H9 (cell line): ENCODE data around the gene ZNF800. TPM values are rescaled to one million over a fixed set of nuclear protein-coding genes. Genes with fewer than 3 reads are reported as not detected.

ENCODE experiments used
- DNase-seq: peaks from one replicate; pipeline ENCODE4 v3.0.0-alpha.2; 2017
- H2AFZ ChIP-seq: one replicate; pipeline ENCODE4 v1.6.1; 2013; ENCODE audit warnings: mild to moderate bottlenecking, low read length, control low read depth, moderate library complexity
- H2AK5ac ChIP-seq: 2 replicates; pipeline ENCODE4 v1.6.1; 2013; ENCODE audit warnings: low read length, control low read depth, mixed read lengths; ENCODE audit not compliant: insufficient read length
- H2BK120ac ChIP-seq: one replicate; pipeline ENCODE4 v1.6.1; 2013; ENCODE audit warnings: low read depth, mild to moderate bottlenecking, low read length, control low read depth, inconsistent platforms; ENCODE audit not compliant: poor library complexity, severe bottlenecking
- H2BK12ac ChIP-seq: 2 replicates; pipeline ENCODE4 v1.6.1; 2013; ENCODE audit warnings: low read length, control low read depth, mixed read lengths, low read depth; ENCODE audit not compliant: insufficient read length
- H2BK15ac ChIP-seq: 2 replicates; pipeline ENCODE4 v1.6.1; 2013; ENCODE audit warnings: low read depth, low read length, control low read depth
- H2BK20ac ChIP-seq: one replicate; pipeline ENCODE4 v1.6.1; 2013; ENCODE audit warnings: low read depth, mild to moderate bottlenecking, low read length, control low read depth, inconsistent platforms; ENCODE audit not compliant: poor library complexity, severe bottlenecking
- H2BK5ac ChIP-seq: 2 replicates; pipeline ENCODE4 v1.6.1; 2013; ENCODE audit warnings: low read length, control low read depth, mixed read lengths; ENCODE audit not compliant: insufficient read length
- H3K14ac ChIP-seq: 2 replicates; pipeline ENCODE4 v1.6.1; 2013; ENCODE audit warnings: low read length, control low read depth; ENCODE audit not compliant: insufficient read depth
- H3K18ac ChIP-seq: 2 replicates; pipeline ENCODE4 v1.6.1; 2013; ENCODE audit warnings: low read depth, mild to moderate bottlenecking, mixed read lengths, low read length, control low read depth; ENCODE audit not compliant: insufficient read length
- H3K23ac ChIP-seq: 2 replicates; pipeline ENCODE4 v1.6.1; 2013; ENCODE audit warnings: low read length, control low read depth, mixed read lengths, low read depth; ENCODE audit not compliant: insufficient read length
- H3K23me2 ChIP-seq: 2 replicates; pipeline ENCODE4 v1.6.1; 2013; ENCODE audit warnings: low read depth, mild to moderate bottlenecking, mixed read lengths, low read length, control low read depth; ENCODE audit not compliant: insufficient read length, poor library complexity, severe bottlenecking
- H3K27ac ChIP-seq: 2 replicates; pipeline ENCODE4 v1.5.1; 2013; ENCODE audit warnings: low read length, control low read depth, mixed read lengths, low read depth; ENCODE audit not compliant: insufficient read length
- H3K27me3 ChIP-seq: 2 replicates; pipeline ENCODE4 v1.6.1; 2013; ENCODE audit warnings: low read length, control low read depth, inconsistent platforms; ENCODE audit not compliant: insufficient read depth
- H3K4ac ChIP-seq: 2 replicates; pipeline ENCODE4 v1.6.1; 2013; ENCODE audit warnings: low read depth, mild to moderate bottlenecking, control low read depth, inconsistent platforms, low read length, moderate library complexity
- H3K4me1 ChIP-seq: 2 replicates; pipeline ENCODE4 v1.6.1; 2013; ENCODE audit warnings: low read length, control low read depth, inconsistent platforms; ENCODE audit not compliant: insufficient read depth
- H3K4me2 ChIP-seq: 2 replicates; pipeline ENCODE4 v1.6.1; 2013; ENCODE audit warnings: low read length, control low read depth, mixed read lengths; ENCODE audit not compliant: insufficient read length, insufficient read depth
- H3K56ac ChIP-seq: 2 replicates; pipeline ENCODE4 v1.6.1; 2013; ENCODE audit warnings: low read depth, mild to moderate bottlenecking, mixed read lengths, low read length, control low read depth; ENCODE audit not compliant: insufficient read length
- H3K79me1 ChIP-seq: 2 replicates; pipeline ENCODE4 v1.6.1; 2013; ENCODE audit warnings: low read depth, mild to moderate bottlenecking, moderate library complexity, low read length, control low read depth, inconsistent platforms; ENCODE audit not compliant: insufficient read depth, poor library complexity, severe bottlenecking
- H3K79me2 ChIP-seq: 2 replicates; pipeline ENCODE4 v1.6.1; 2013; ENCODE audit warnings: low read length, control low read depth, inconsistent platforms; ENCODE audit not compliant: insufficient read depth
- H3K9ac ChIP-seq: 2 replicates; pipeline ENCODE4 v1.6.1; 2013; ENCODE audit warnings: low read length, control low read depth, mixed read lengths; ENCODE audit not compliant: insufficient read length; ENCODE audit errors: extremely low read depth
- H3K9me3 ChIP-seq: one replicate; pipeline ENCODE4 v1.6.1; 2013; ENCODE audit warnings: low read depth, low read length, inconsistent platforms; ENCODE audit not compliant: control insufficient read depth
- H3T11ph ChIP-seq: one replicate; pipeline ENCODE4 v1.6.1; 2013; ENCODE audit warnings: mild to moderate bottlenecking, low read length, control low read depth, inconsistent platforms
- H4K20me1 ChIP-seq: one replicate; pipeline ENCODE4 v1.6.1; 2013; ENCODE audit not compliant: control insufficient read depth, insufficient read length, insufficient read depth
- H4K5ac ChIP-seq: 2 replicates; pipeline ENCODE4 v1.6.1; 2013; ENCODE audit warnings: low read depth, mild to moderate bottlenecking, mixed read lengths, low read length, control low read depth; ENCODE audit not compliant: insufficient read length
- H4K8ac ChIP-seq: replicated peaks from 2 replicates; pipeline ENCODE4 v1.6.1; 2013; ENCODE audit warnings: low read length, control low read depth, mixed read lengths, low read depth; ENCODE audit not compliant: insufficient read length
- H4K91ac ChIP-seq: 2 replicates; pipeline ENCODE4 v1.6.1; 2013; ENCODE audit warnings: low read depth, mild to moderate bottlenecking, moderate library complexity, mixed read lengths, low read length, control low read depth; ENCODE audit not compliant: insufficient read length
- H3K27ac Mint-ChIP-seq, 3 experiments: 2 replicates in 2 of 3; 3 replicates in 1 of 3; pipeline ENCODE4 v1.8.0; 2020 to 2021; ENCODE audit warnings: mixed read lengths in 3 of 3, mild to moderate bottlenecking in 1 of 3, moderate library complexity in 1 of 3
- H3K27me3 Mint-ChIP-seq: 2 replicates; pipeline ENCODE4 v1.8.0; 2021; ENCODE audit warnings: low read depth, mild to moderate bottlenecking, moderate library complexity, mixed read lengths
- H3K36me3 Mint-ChIP-seq, 3 experiments: 2 replicates in 2 of 3; 3 replicates in 1 of 3; pipeline ENCODE4 v1.8.0; 2020 to 2021; ENCODE audit warnings: low read depth in 3 of 3, mixed read lengths in 3 of 3; ENCODE audit not compliant: insufficient read depth in 1 of 3
- H3K4me1 Mint-ChIP-seq, 2 experiments: 2 replicates each; pipeline ENCODE4 v1.8.0; 2020; ENCODE audit warnings: mixed read lengths in 2 of 2
- H3K4me3 Mint-ChIP-seq, 2 experiments: 2 replicates in 1 of 2; 3 replicates in 1 of 2; pipeline ENCODE4 v1.8.0; 2020 to 2021; ENCODE audit warnings: mild to moderate bottlenecking in 2 of 2, mixed read lengths in 2 of 2, moderate library complexity in 1 of 2
- H3K9me3 Mint-ChIP-seq, 2 experiments: 2 replicates in 1 of 2; 3 replicates in 1 of 2; pipeline ENCODE4 v1.8.0; 2020; ENCODE audit warnings: mild to moderate bottlenecking in 2 of 2, mixed read lengths in 2 of 2, moderate library complexity in 1 of 2
- WGBS: extraction: QIAGEN DNeasy Blood & Tissue Kit; methylation state at CpG from one replicate; pipeline ENCODE4 v1.1.7; 2013; ENCODE audit warnings: missing lambda C conversion rate, low lambda C conversion rate, mixed read lengths; ENCODE audit not compliant: insufficient read length; ENCODE audit errors: extremely low coverage; 5-methylcytosine and 5-hydroxymethylcytosine counted together
- total RNA-seq: library from RNA; stranded (reverse); gene quantifications from 2 replicates; pipeline ENCODE4 v1.2.1, GENCODE V29; 2021
- TF ChIP-seq, protein P1 (sequence below): fragments of 200-600 bp; sonication (generic); conservative IDR thresholded peaks from 3 replicates; pipeline ENCODE4 v1.8.0; 2021; ENCODE audit warnings: antibody characterized with exemption, mild to moderate bottlenecking

The ZNF800 gene
- total RNA-seq, 1 experiment from 2014 or later = 11.0 TPM

DNA sequence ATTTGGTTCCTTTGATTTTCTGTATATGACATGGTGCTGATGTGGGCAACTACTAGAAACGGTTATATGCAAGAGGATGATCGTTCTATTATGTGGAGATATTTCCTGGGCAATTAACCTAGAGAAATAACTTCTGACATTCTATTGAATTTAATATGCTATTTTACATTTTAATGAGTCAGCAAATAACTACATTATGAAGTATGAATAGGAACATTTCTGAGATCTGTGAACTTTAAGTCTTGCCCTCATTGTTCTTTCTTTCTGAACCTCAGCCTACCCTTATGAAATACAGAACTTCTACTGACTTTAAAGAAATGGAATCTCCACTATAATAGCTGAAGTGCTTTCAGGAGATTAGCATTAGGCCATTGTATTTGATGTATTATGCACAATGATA lies 59.6 kb downstream of the ZNF800 start:
- Histone ChIP-seq H4K5ac (no peak overlapping the region), H4K91ac (no peak overlapping the region), H2BK5ac (no peak overlapping the region), H3K4me1 (no peaks in the 10 kb centered on the region), H3K79me2 (no peaks in the 10 kb centered on the region), H3K23ac (no peak overlapping the region), H3K14ac (no peak overlapping the region), H3T11ph (no peak overlapping the region), H3K4me2 (no peak overlapping the region), H2BK12ac (no peak overlapping the region), H4K20me1 (no peaks in the 10 kb centered on the region), H2AFZ (no peak overlapping the region), H2BK120ac (no peak overlapping the region), H3K27me3 (0 out of 2 replicates have a peak, but pooled peaks cover 2% of the 10 kb centered on the region), H3K9ac (no peak overlapping the region), H3K9me3 (no peaks in the 10 kb centered on the region), H3K79me1 (no peaks in the 10 kb centered on the region), H2AK5ac (no peak overlapping the region), H3K56ac (no peak overlapping the region), H3K27ac (no peak overlapping the region), H3K4ac (no peak overlapping the region), H3K23me2 (no peaks in the 10 kb centered on the region), H4K8ac (no peak overlapping the region), H3K18ac (no peak overlapping the region), H2BK15ac (no peak overlapping the region), H2BK20ac (no peak overlapping the region)
- no peaks in the 10 kb centered on the region for H3K36me3 Mint-ChIP-seq
- TF ChIP-seq, protein P1, sequence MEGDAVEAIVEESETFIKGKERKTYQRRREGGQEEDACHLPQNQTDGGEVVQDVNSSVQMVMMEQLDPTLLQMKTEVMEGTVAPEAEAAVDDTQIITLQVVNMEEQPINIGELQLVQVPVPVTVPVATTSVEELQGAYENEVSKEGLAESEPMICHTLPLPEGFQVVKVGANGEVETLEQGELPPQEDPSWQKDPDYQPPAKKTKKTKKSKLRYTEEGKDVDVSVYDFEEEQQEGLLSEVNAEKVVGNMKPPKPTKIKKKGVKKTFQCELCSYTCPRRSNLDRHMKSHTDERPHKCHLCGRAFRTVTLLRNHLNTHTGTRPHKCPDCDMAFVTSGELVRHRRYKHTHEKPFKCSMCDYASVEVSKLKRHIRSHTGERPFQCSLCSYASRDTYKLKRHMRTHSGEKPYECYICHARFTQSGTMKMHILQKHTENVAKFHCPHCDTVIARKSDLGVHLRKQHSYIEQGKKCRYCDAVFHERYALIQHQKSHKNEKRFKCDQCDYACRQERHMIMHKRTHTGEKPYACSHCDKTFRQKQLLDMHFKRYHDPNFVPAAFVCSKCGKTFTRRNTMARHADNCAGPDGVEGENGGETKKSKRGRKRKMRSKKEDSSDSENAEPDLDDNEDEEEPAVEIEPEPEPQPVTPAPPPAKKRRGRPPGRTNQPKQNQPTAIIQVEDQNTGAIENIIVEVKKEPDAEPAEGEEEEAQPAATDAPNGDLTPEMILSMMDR = no peak
- H3K4me3 Mint-ChIP-seq = no peak overlapping the region
- WGBS = no CpG with 5 or more reads among the region's 2 CpGs
- DNase-seq = no peak
- H3K9me3 Mint-ChIP-seq = no peaks in the 10 kb centered on the region
- no peaks in the 10 kb centered on the region for H3K4me1 Mint-ChIP-seq
- no peak overlapping the region for H3K27ac Mint-ChIP-seq
- H3K27me3 Mint-ChIP-seq = peaks cover 34% of the 10 kb centered on the region
